IMR-90 (cell line): ENCODE results near the gene CTNNA1. TPM values are rescaled to one million over a fixed set of nuclear protein-coding genes. Genes with fewer than 3 reads are reported as not detected.

ENCODE experiments used
- ATAC-seq: fragments of 200-7000 bp; cut with Tn5 transposase; 2 replicates; pipeline ENCODE4 v1.9.1; 2020; ENCODE audit warnings: low read depth, mild to moderate bottlenecking, moderate library complexity
- BruUV-seq: library from RNA; stranded (reverse); fragments of 400-500 nt; replicated peaks from 2 replicates; lab custom pipeline; 2021; lab: Mats Ljungman, UMichigan
- CTCF ChIA-PET: fragments of 300-600 bp; formaldehyde crosslinking; extraction: SDS; loops from one replicate; lab custom pipeline; 2021; ENCODE audit warnings: antibody characterized with exemption; lab: Yijun Ruan, JAX
- POLR2A ChIA-PET: fragments of 300-600 bp; sonication (Branson Sonifier 250); formaldehyde crosslinking; loops from one replicate; lab custom pipeline; 2022; ENCODE audit warnings: antibody characterized with exemption; ENCODE audit not compliant: unreplicated experiment; lab: Charles Lee
- DNase-seq: peaks from one replicate; pipeline ENCODE4 v3.0.0; 2013
- H2AFZ ChIP-seq: replicated peaks from 2 replicates; pipeline ENCODE3; 2013; ENCODE audit warnings: low read length, mild to moderate bottlenecking; ENCODE audit not compliant: poor library complexity
- H2AK5ac ChIP-seq: 2 replicates; pipeline ENCODE4 v1.6.1; 2013; ENCODE audit warnings: low read depth, low read length, inconsistent platforms
- H2AK9ac ChIP-seq: replicated peaks from 2 replicates; pipeline ENCODE3; 2013; ENCODE audit warnings: mild to moderate bottlenecking, low read depth, low read length, moderate library complexity; ENCODE audit not compliant: poor library complexity
- H2BK120ac ChIP-seq: 2 replicates; pipeline ENCODE4 v1.6.1; 2013; ENCODE audit warnings: low read depth, low read length, inconsistent platforms
- H2BK15ac ChIP-seq: 3 replicates; pipeline ENCODE4 v1.6.1; 2013; ENCODE audit warnings: low read depth, low read length, inconsistent platforms
- H2BK20ac ChIP-seq: 2 replicates; pipeline ENCODE4 v1.6.1; 2013; ENCODE audit warnings: low read depth, mild to moderate bottlenecking, inconsistent platforms, low read length, moderate library complexity
- H2BK5ac ChIP-seq: 2 replicates; pipeline ENCODE4 v1.6.1; 2013; ENCODE audit warnings: mild to moderate bottlenecking, low read depth, low read length, inconsistent platforms; ENCODE audit not compliant: poor library complexity, severe bottlenecking
- H3K14ac ChIP-seq: replicated peaks from 2 replicates; pipeline ENCODE4 v1.6.1; 2013; ENCODE audit warnings: low read depth, low read length, inconsistent platforms
- H3K18ac ChIP-seq: 2 replicates; pipeline ENCODE4 v1.6.1; 2013; ENCODE audit warnings: low read depth, low read length, control low read depth
- H3K23ac ChIP-seq: 2 replicates; pipeline ENCODE4 v1.6.1; 2013; ENCODE audit warnings: low read depth, low read length, inconsistent platforms
- H3K27ac ChIP-seq: 2 replicates; pipeline ENCODE4 v1.5.1; 2013; ENCODE audit warnings: mild to moderate bottlenecking, control low read depth, low read length; ENCODE audit not compliant: insufficient read depth
- H3K27me3 ChIP-seq: 2 replicates; pipeline ENCODE4 v1.6.1; 2013; ENCODE audit warnings: low read length; ENCODE audit not compliant: control insufficient read depth, insufficient read depth
- H3K36me3 ChIP-seq: 2 replicates; pipeline ENCODE4 v1.6.1; 2013; ENCODE audit warnings: low read length, mixed read lengths; ENCODE audit not compliant: control insufficient read depth, insufficient read depth
- H3K4ac ChIP-seq: 2 replicates; pipeline ENCODE4 v1.6.1; 2013; ENCODE audit warnings: low read depth, low read length, inconsistent platforms
- H3K4me1 ChIP-seq: 2 replicates; pipeline ENCODE4 v1.6.1; 2013; ENCODE audit warnings: low read length, mixed read lengths; ENCODE audit not compliant: control insufficient read depth, insufficient read depth
- H3K4me2 ChIP-seq: 2 replicates; pipeline ENCODE4 v1.6.1; 2013; ENCODE audit warnings: low read depth, mild to moderate bottlenecking, control low read depth, low read length, moderate library complexity
- H3K4me3 ChIP-seq: 2 replicates; pipeline ENCODE4 v1.5.1; 2013; ENCODE audit warnings: low read depth, mild to moderate bottlenecking, control low read depth, low read length, moderate library complexity; ENCODE audit not compliant: insufficient read depth
- H3K56ac ChIP-seq: 2 replicates; pipeline ENCODE4 v1.6.1; 2013; ENCODE audit warnings: low read length, inconsistent platforms; ENCODE audit not compliant: insufficient read depth; ENCODE audit errors: extremely low read depth
- H3K79me1 ChIP-seq, 2 experiments: 2 replicates each; pipeline ENCODE4 v1.6.1; 2013; ENCODE audit warnings: low read length in 2 of 2, inconsistent platforms in 1 of 2, low read depth in 1 of 2
- H3K9ac ChIP-seq: 2 replicates; pipeline ENCODE4 v1.6.1; 2013; ENCODE audit warnings: low read depth, low read length, control low read depth
- H3K9me1 ChIP-seq: 2 replicates; pipeline ENCODE4 v1.6.1; 2013; ENCODE audit warnings: low read length, inconsistent platforms; ENCODE audit not compliant: insufficient read depth
- H3K9me3 ChIP-seq: 2 replicates; pipeline ENCODE4 v1.6.1; 2013; ENCODE audit warnings: low read length; ENCODE audit not compliant: control insufficient read depth, insufficient read depth
- H4K20me1 ChIP-seq: 2 replicates; pipeline ENCODE4 v1.6.1; 2013; ENCODE audit warnings: low read length, inconsistent platforms; ENCODE audit not compliant: insufficient read depth
- H4K5ac ChIP-seq: 2 replicates; pipeline ENCODE4 v1.6.1; 2013; ENCODE audit warnings: mild to moderate bottlenecking, low read depth, low read length, control low read depth
- H4K8ac ChIP-seq, 2 experiments: 2 replicates each; pipeline ENCODE4 v1.6.1; 2013; ENCODE audit warnings: low read depth in 2 of 2, low read length in 2 of 2, control low read depth in 1 of 2, inconsistent platforms in 1 of 2
- H4K91ac ChIP-seq: 2 replicates; pipeline ENCODE4 v1.6.1; 2013; ENCODE audit warnings: low read depth, low read length, inconsistent platforms; ENCODE audit not compliant: insufficient read depth
- BHLHE40 ChIP-seq: fragments of 150-350 bp; IDR thresholded peaks from 2 replicates; pipeline ENCODE4 v1.6.1; 2016; ENCODE audit warnings: mild to moderate bottlenecking, low read depth, low read length
- CEBPB ChIP-seq: IDR thresholded peaks from 2 replicates; pipeline ENCODE4 v1.6.1; 2012; ENCODE audit warnings: low read depth, low read length, improper control_type of control experiment
- CHD1 ChIP-seq: IDR thresholded peaks from 2 replicates; pipeline ENCODE4 v1.6.1; 2012; ENCODE audit warnings: low read depth, low read length, improper control_type of control experiment
- FOS ChIP-seq: fragments of 150-350 bp; IDR thresholded peaks from 2 replicates; pipeline ENCODE4 v1.6.1; 2016; ENCODE audit warnings: low read depth, low read length
- MAFK ChIP-seq: IDR thresholded peaks from 2 replicates; pipeline ENCODE4 v1.6.1; 2012; ENCODE audit warnings: low read depth, low read length, improper control_type of control experiment
- MAZ ChIP-seq: IDR thresholded peaks from 2 replicates; pipeline ENCODE4 v1.6.1; 2012; ENCODE audit warnings: low read depth, mild to moderate bottlenecking, low read length, improper control_type of control experiment, moderate library complexity, borderline replicate concordance
- MXI1 ChIP-seq: IDR thresholded peaks from 2 replicates; pipeline ENCODE4 v1.6.1; 2012; ENCODE audit warnings: low read depth, mild to moderate bottlenecking, low read length, moderate library complexity, borderline replicate concordance
- NFE2L2 ChIP-seq: fragments of 150-350 bp; IDR thresholded peaks from 2 replicates; pipeline ENCODE4 v1.6.1; 2016; ENCODE audit warnings: low read depth, mild to moderate bottlenecking, low read length
- POLR2A ChIP-seq: IDR thresholded peaks from 2 replicates; pipeline ENCODE4 v1.6.1; 2012; ENCODE audit warnings: mild to moderate bottlenecking, low read depth, low read length
- RAD21 ChIP-seq: IDR thresholded peaks from 2 replicates; pipeline ENCODE4 v1.6.1; 2012; ENCODE audit warnings: low read length, improper control_type of control experiment
- RCOR1 ChIP-seq: IDR thresholded peaks from 2 replicates; pipeline ENCODE4 v1.6.1; 2012; ENCODE audit warnings: mild to moderate bottlenecking, low read length, improper control_type of control experiment; ENCODE audit not compliant: insufficient replicate concordance
- RFX5 ChIP-seq: IDR thresholded peaks from 2 replicates; pipeline ENCODE4 v1.8.0; 2012; ENCODE audit warnings: low read depth, mild to moderate bottlenecking, low read length, moderate library complexity
- SMC3 ChIP-seq: fragments of 150-350 bp; IDR thresholded peaks from 2 replicates; pipeline ENCODE4 v1.6.1; 2016; ENCODE audit warnings: low read depth, mild to moderate bottlenecking, antibody characterized with exemption, low read length, moderate library complexity
- USF2 ChIP-seq: fragments of 150-350 bp; IDR thresholded peaks from 2 replicates; pipeline ENCODE4 v1.6.1; 2017; ENCODE audit warnings: mild to moderate bottlenecking, antibody characterized with exemption, low read length, low read depth
- dilution Hi-C: fragments of 300-500 bp; cut with HindIII; formaldehyde crosslinking; loops from one replicate; pipeline ENCODE4 v1.14.3; 2018; ENCODE audit warnings: low sequenced_read_pairs; ENCODE audit not compliant: unreplicated experiment
- in situ Hi-C: fragments of 300-500 bp; cut with MboI; formaldehyde crosslinking; loops from 3 replicates; pipeline ENCODE4 v1.14.3; 2019; ENCODE audit warnings: low sequenced_read_pairs, inconsistent platforms, mixed read lengths
- intact Hi-C: fragments of 100-400 bp; cut with micrococcal nuclease; formaldehyde crosslinking; loops from 2 replicates; pipeline ENCODE4 v1.10.0; 2022
- polyA plus RNA-seq, 3 experiments: library from polyadenylated mRNA; depleted of rRNA; stranded (reverse); fragments of >200 nt; gene quantifications; 2 replicates each; pipeline ENCODE4 v1.2.3, GENCODE V29; 2012; ENCODE audit warnings: low replicate concordance in 1 of 3
- total RNA-seq: library from RNA; depleted of rRNA; stranded (reverse); fragments of >200 nt; gene quantifications from 2 replicates; pipeline ENCODE4 v1.2.3, GENCODE V29; 2012
- TF ChIP-seq, protein P1 (sequence below): fragments of 150-350 bp; IDR thresholded peaks from 2 replicates; pipeline ENCODE4 v1.6.1; 2016; ENCODE audit warnings: low read depth, mild to moderate bottlenecking, low read length, moderate library complexity, borderline replicate concordance
- TF ChIP-seq, protein P2 (sequence below): conservative IDR thresholded peaks from 2 replicates; pipeline ENCODE4 v1.5.1; 2012; ENCODE audit warnings: mild to moderate bottlenecking, low read depth, low read length, improper control_type of control experiment

Gene CTNNA1
- total and polyA plus RNA-seq, 2 of the 4 experiments (the other 2 are of a cell fraction), result 220 to 471 TPM

GRCh38 chr5:138980441-138980840, 227.2 kb downstream of the CTNNA1 start:
- ATAC-seq (no peak), DNase-seq (no peak)
- no peak overlapping the region for H4K8ac ChIP-seq
- H3K56ac ChIP-seq, result no peak overlapping the region
- no peaks in the 10 kb centered on the region for H3K36me3 ChIP-seq
- H2AK9ac ChIP-seq, result no peak overlapping the region
- POLR2A ChIA-PET, result no interaction called here
- H3K4me1 ChIP-seq, result peaks cover 7% of the 10 kb centered on the region
- H3K79me1 ChIP-seq, result peaks cover 0 to 5% of the 10 kb centered on the region in 2 experiments; a peak in 1 of 4 replicates
- no peaks in the 10 kb centered on the region for H3K9me3 ChIP-seq
- H3K4ac ChIP-seq, result peak overlapping the region; percentile 3; the same call in 1 of the 2 replicates
- H2BK120ac ChIP-seq, result no peak overlapping the region
- no peak overlapping the region for H2AFZ ChIP-seq
- H3K18ac ChIP-seq, result no peak overlapping the region
- peaks cover 23% of the 10 kb centered on the region for H3K9me1 ChIP-seq
- H3K4me2 ChIP-seq, result no peak overlapping the region
- H2BK20ac ChIP-seq, result 0 out of 2 replicates have a peak overlapping the region, but pooled peaks have one; percentile 1
- H3K27ac ChIP-seq, result no peak overlapping the region
- H3K9ac ChIP-seq, result no peak overlapping the region
- dilution Hi-C loops, result no loop called here
- no peak for TF ChIP-seq SMC3
- TF ChIP-seq RCOR1, result no peak
- TF ChIP-seq CHD1, result no peak
- TF ChIP-seq BHLHE40, result no peak
- TF ChIP-seq RFX5, result no peak
- TF ChIP-seq RAD21, result no peak
- no peak for TF ChIP-seq NFE2L2
- no peak for TF ChIP-seq MXI1
- no peak for TF ChIP-seq POLR2A
- TF ChIP-seq, protein P1, sequence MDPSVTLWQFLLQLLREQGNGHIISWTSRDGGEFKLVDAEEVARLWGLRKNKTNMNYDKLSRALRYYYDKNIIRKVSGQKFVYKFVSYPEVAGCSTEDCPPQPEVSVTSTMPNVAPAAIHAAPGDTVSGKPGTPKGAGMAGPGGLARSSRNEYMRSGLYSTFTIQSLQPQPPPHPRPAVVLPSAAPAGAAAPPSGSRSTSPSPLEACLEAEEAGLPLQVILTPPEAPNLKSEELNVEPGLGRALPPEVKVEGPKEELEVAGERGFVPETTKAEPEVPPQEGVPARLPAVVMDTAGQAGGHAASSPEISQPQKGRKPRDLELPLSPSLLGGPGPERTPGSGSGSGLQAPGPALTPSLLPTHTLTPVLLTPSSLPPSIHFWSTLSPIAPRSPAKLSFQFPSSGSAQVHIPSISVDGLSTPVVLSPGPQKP, result no peak
- TF ChIP-seq USF2, result no peak
- TF ChIP-seq, protein P2, sequence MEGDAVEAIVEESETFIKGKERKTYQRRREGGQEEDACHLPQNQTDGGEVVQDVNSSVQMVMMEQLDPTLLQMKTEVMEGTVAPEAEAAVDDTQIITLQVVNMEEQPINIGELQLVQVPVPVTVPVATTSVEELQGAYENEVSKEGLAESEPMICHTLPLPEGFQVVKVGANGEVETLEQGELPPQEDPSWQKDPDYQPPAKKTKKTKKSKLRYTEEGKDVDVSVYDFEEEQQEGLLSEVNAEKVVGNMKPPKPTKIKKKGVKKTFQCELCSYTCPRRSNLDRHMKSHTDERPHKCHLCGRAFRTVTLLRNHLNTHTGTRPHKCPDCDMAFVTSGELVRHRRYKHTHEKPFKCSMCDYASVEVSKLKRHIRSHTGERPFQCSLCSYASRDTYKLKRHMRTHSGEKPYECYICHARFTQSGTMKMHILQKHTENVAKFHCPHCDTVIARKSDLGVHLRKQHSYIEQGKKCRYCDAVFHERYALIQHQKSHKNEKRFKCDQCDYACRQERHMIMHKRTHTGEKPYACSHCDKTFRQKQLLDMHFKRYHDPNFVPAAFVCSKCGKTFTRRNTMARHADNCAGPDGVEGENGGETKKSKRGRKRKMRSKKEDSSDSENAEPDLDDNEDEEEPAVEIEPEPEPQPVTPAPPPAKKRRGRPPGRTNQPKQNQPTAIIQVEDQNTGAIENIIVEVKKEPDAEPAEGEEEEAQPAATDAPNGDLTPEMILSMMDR, result no peak
- no peak for TF ChIP-seq FOS
- no peak for TF ChIP-seq MAFK
- no peak for TF ChIP-seq MAZ
- no peak for TF ChIP-seq CEBPB
- H3K23ac ChIP-seq, result no peak overlapping the region; the same call in 1 of the 2 replicates
- BruUV-seq, result no TSS peak
- no peaks in the 10 kb centered on the region for H4K20me1 ChIP-seq
- H4K91ac ChIP-seq, result no peak overlapping the region
- in situ Hi-C loops, result no loop called here
- H3K27me3 ChIP-seq, result no peaks in the 10 kb centered on the region
- CTCF ChIA-PET, result interaction anchor here (0.9 kb wide), 1 partner anchor 59 kb away, joined by 3 read pairs; no protein-coding TSS in a partner anchor
- intact Hi-C loops, result no loop called here
- H3K14ac ChIP-seq, result peak overlapping the region; percentile 66
- H2BK5ac ChIP-seq, result no peak overlapping the region
- H2BK15ac ChIP-seq, result no peak overlapping the region
- no peak overlapping the region for H2AK5ac ChIP-seq
- no peak overlapping the region for H3K4me3 ChIP-seq
- no peak overlapping the region for H4K5ac ChIP-seq
